HEK293 (cell line): Measurements from ENCODE around the gene CLMN.

Experiments
- CTCF ChIA-PET: fragments of 350-600 bp; formaldehyde crosslinking; extraction: SDS; loops from one replicate; lab custom pipeline; 2021; ENCODE audit warnings: antibody characterized with exemption; lab: Yijun Ruan, JAX
- POLR2A ChIA-PET: fragments of 300-600 bp; formaldehyde crosslinking; extraction: SDS; loops from one replicate; lab custom pipeline; 2020; ENCODE audit warnings: antibody characterized with exemption, inconsistent platforms; lab: Yijun Ruan, JAX
- H3K27ac ChIP-seq: fragments of 200-500 bp; sonication (Bioruptor generic); 2 replicates; pipeline ENCODE4 v1.5.1; 2014; ENCODE audit warnings: low read depth, low read length, control low read depth, inconsistent platforms; ENCODE audit errors: extremely low read depth
- H3K36me3 ChIP-seq, 2 experiments: fragments of 200-500 bp in 1 of 2; sonication (Bioruptor generic) in 1 of 2; 1 replicate in 1 of 2; 2 replicates in 1 of 2; pipeline ENCODE4 v1.5.1; 2014 to 2017; ENCODE audit warnings: inconsistent platforms in 2 of 2, low read length in 2 of 2; ENCODE audit not compliant: control insufficient read depth in 2 of 2, insufficient read depth in 1 of 2
- H3K4me1 ChIP-seq: fragments of 200-500 bp; sonication (Bioruptor generic); 2 replicates; pipeline ENCODE4 v1.5.1; 2014; ENCODE audit warnings: mild to moderate bottlenecking, low read length, inconsistent platforms; ENCODE audit not compliant: control insufficient read depth, insufficient read depth
- H3K4me3 ChIP-seq: 2 replicates; pipeline ENCODE4 v1.5.1; 2011; ENCODE audit warnings: low read depth, mild to moderate bottlenecking, control low read depth, low read length, moderate library complexity
- H3K9me3 ChIP-seq: fragments of 200-500 bp; sonication (Bioruptor generic); 2 replicates; pipeline ENCODE4 v1.5.1; 2014; ENCODE audit warnings: low read depth, low read length, inconsistent platforms; ENCODE audit not compliant: control insufficient read depth, insufficient read depth
- GLIS1 ChIP-seq: fragments of 450-650 bp; formaldehyde crosslinking; IDR thresholded peaks from 2 replicates; pipeline ENCODE4 v1.5.1; 2016; ENCODE audit warnings: missing biosample characterization, missing genetic modification characterization
- KLF9 ChIP-seq: fragments of 450-650 bp; formaldehyde crosslinking; IDR thresholded peaks from 2 replicates; pipeline ENCODE4 v1.5.1; 2016; ENCODE audit warnings: missing biosample characterization, missing genetic modification characterization, low read depth
- ZNF114 ChIP-seq: fragments of 450-650 bp; formaldehyde crosslinking; IDR thresholded peaks from 2 replicates; pipeline ENCODE4 v1.5.0; 2017; ENCODE audit warnings: missing biosample characterization, missing genetic modification characterization
- ZNF221 ChIP-seq: fragments of 450-650 bp; formaldehyde crosslinking; IDR thresholded peaks from 2 replicates; pipeline ENCODE4 v1.5.1; 2017; ENCODE audit warnings: missing biosample characterization, missing genetic modification characterization, borderline replicate concordance
- ZNF223 ChIP-seq: fragments of 450-650 bp; formaldehyde crosslinking; IDR thresholded peaks from 2 replicates; pipeline ENCODE4 v1.5.1; 2016; ENCODE audit warnings: missing biosample characterization, missing genetic modification characterization
- ZNF510 ChIP-seq: fragments of 450-650 bp; formaldehyde crosslinking; IDR thresholded peaks from 2 replicates; pipeline ENCODE4 v1.5.1; 2018; ENCODE audit warnings: mild to moderate bottlenecking, missing genetic modification characterization, missing biosample characterization; ENCODE audit not compliant: insufficient replicate concordance
- ZNF571 ChIP-seq: fragments of 450-650 bp; formaldehyde crosslinking; IDR thresholded peaks from 2 replicates; pipeline ENCODE4 v1.5.0; 2017; ENCODE audit warnings: missing biosample characterization, missing genetic modification characterization
- ZNF596 ChIP-seq: fragments of 450-650 bp; IDR thresholded peaks from 2 replicates; pipeline ENCODE4 v1.5.0; 2018; ENCODE audit warnings: missing biosample characterization, mild to moderate bottlenecking, missing genetic modification characterization, moderate library complexity
- ZNF626 ChIP-seq: fragments of 450-650 bp; sonication (Bioruptor Pico); formaldehyde crosslinking; IDR thresholded peaks from 2 replicates; pipeline ENCODE4 v1.5.1; 2018; ENCODE audit warnings: missing biosample characterization, missing genetic modification characterization, inconsistent platforms
- ZSCAN30 ChIP-seq: fragments of 450-650 bp; IDR thresholded peaks from 2 replicates; pipeline ENCODE4 v1.5.1; 2018; ENCODE audit warnings: missing biosample characterization, mild to moderate bottlenecking, missing genetic modification characterization, moderate library complexity
- TF ChIP-seq, protein P1 (sequence below): fragments of 450-650 bp; formaldehyde crosslinking; IDR thresholded peaks from 2 replicates; pipeline ENCODE4 v1.5.1; 2017; ENCODE audit warnings: missing biosample characterization, missing genetic modification characterization
- TF ChIP-seq, protein P2 (sequence below): fragments of 450-650 bp; formaldehyde crosslinking; IDR thresholded peaks from 2 replicates; pipeline ENCODE4 v1.5.1; 2016; ENCODE audit warnings: missing biosample characterization, missing genetic modification characterization
- TF ChIP-seq, protein P3 (sequence below): fragments of 450-650 bp; formaldehyde crosslinking; IDR thresholded peaks from 2 replicates; pipeline ENCODE4 v1.5.1; 2016; ENCODE audit warnings: missing biosample characterization, missing genetic modification characterization
- TF ChIP-seq, protein P4 (sequence below): fragments of 450-650 bp; formaldehyde crosslinking; IDR thresholded peaks from 2 replicates; pipeline ENCODE4 v1.5.1; 2016; ENCODE audit warnings: missing biosample characterization, missing genetic modification characterization, borderline replicate concordance
- TF ChIP-seq, protein P5 (sequence below): fragments of 450-650 bp; formaldehyde crosslinking; IDR thresholded peaks from 2 replicates; pipeline ENCODE4 v1.5.1; 2016; ENCODE audit warnings: missing biosample characterization, missing genetic modification characterization, low read depth
- TF ChIP-seq, protein P6 (sequence below): fragments of 450-650 bp; formaldehyde crosslinking; IDR thresholded peaks from 2 replicates; pipeline ENCODE4 v1.5.1; 2016; ENCODE audit warnings: missing biosample characterization, missing genetic modification characterization
- TF ChIP-seq, protein P7 (sequence below): fragments of 450-650 bp; formaldehyde crosslinking; IDR thresholded peaks from 2 replicates; pipeline ENCODE4 v1.5.1; 2016; ENCODE audit warnings: missing biosample characterization, missing genetic modification characterization

The CLMN gene

DNA sequence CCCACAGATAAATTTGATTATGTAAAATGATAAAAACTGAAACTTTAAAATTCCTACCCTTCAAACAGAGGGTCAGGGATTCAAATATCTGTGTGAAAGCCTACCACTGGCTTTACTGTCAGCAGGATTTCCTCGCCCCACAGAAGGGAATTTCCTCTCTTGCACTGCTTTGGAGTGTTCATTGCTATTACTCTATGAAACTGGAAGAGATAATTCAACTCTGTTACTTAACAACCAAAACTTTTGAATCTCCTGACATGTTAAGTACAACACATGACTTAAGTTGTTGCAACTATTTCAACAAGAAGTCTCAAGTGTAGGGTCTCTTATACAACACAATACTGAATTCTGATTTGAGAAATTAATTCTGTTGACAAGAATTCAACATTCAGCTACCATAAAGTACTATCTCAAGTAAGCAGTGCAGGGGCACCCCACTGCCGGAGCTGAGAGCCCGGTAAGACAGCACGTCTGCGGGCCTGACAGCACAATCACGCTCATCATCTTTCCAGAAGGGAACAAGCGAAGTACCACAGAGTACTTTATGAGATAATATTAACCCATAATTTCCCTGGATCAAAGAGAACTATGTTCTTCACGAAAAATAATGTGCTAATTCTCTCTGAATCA, 185.3 kb downstream of the CLMN start:
- TF ChIP-seq, protein P1, sequence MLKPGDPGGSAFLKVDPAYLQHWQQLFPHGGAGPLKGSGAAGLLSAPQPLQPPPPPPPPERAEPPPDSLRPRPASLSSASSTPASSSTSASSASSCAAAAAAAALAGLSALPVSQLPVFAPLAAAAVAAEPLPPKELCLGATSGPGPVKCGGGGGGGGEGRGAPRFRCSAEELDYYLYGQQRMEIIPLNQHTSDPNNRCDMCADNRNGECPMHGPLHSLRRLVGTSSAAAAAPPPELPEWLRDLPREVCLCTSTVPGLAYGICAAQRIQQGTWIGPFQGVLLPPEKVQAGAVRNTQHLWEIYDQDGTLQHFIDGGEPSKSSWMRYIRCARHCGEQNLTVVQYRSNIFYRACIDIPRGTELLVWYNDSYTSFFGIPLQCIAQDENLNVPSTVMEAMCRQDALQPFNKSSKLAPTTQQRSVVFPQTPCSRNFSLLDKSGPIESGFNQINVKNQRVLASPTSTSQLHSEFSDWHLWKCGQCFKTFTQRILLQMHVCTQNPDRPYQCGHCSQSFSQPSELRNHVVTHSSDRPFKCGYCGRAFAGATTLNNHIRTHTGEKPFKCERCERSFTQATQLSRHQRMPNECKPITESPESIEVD, result no peak
- TF ChIP-seq KLF9 (tag by site-specific recombination), result no peak
- no peak for TF ChIP-seq ZNF596 (tag by site-specific recombination)
- TF ChIP-seq, protein P2, sequence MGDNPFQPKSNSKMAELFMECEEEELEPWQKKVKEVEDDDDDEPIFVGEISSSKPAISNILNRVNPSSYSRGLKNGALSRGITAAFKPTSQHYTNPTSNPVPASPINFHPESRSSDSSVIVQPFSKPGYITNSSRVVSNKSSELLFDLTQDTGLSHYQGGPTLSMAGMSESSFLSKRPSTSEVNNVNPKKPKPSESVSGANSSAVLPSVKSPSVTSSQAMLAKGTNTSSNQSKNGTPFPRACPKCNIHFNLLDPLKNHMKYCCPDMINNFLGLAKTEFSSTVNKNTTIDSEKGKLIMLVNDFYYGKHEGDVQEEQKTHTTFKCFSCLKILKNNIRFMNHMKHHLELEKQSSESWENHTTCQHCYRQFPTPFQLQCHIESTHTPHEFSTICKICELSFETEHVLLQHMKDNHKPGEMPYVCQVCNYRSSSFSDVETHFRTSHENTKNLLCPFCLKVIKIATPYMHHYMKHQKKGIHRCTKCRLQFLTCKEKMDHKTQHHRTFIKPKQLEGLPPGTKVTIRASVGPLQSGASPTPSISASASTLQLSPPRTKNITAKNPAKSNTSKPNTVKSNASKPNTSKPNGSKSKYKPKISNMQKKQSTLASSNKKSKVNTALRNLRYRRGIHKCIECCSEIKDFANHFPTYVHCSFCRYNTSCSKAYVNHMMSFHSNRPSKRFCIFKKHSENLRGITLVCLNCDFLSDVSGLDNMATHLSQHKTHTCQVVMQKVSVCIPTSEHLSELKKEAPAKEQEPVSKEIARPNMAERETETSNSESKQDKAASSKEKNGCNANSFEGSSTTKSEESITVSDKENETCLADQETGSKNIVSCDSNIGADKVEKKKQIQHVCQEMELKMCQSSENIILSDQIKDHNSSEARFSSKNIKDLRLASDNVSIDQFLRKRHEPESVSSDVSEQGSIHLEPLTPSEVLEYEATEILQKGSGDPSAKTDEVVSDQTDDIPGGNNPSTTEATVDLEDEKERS (tag by site-specific recombination), result no peak
- TF ChIP-seq ZNF571 (tag by site-specific recombination), result no peak
- TF ChIP-seq ZNF114 (tag by site-specific recombination), result no peak
- TF ChIP-seq, protein P3, sequence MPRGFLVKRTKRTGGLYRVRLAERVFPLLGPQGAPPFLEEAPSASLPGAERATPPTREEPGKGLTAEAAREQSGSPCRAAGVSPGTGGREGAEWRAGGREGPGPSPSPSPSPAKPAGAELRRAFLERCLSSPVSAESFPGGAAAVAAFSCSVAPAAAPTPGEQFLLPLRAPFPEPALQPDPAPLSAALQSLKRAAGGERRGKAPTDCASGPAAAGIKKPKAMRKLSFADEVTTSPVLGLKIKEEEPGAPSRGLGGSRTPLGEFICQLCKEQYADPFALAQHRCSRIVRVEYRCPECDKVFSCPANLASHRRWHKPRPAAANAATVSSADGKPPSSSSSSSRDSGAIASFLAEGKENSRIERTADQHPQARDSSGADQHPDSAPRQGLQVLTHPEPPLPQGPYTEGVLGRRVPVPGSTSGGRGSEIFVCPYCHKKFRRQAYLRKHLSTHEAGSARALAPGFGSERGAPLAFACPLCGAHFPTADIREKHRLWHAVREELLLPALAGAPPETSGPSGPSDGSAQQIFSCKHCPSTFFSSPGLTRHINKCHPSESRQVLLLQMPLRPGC (tag by site-specific recombination), result no peak
- TF ChIP-seq ZSCAN30, result no peak
- TF ChIP-seq ZNF626, result no peak
- TF ChIP-seq ZNF223, result no peak
- ChIA-PET CTCF (no interaction called here), POLR2A (no interaction called here)
- Histone ChIP-seq H3K36me3 (peaks cover 23 to 38% of the 10 kb centered on the region in 2 experiments), H3K9me3 (no peaks in the 10 kb centered on the region), H3K27ac (no peak overlapping the region), H3K4me3 (no peak overlapping the region), H3K4me1 (peaks cover 5% of the 10 kb centered on the region; the same call in 1 of the 2 replicates)

DNA sequence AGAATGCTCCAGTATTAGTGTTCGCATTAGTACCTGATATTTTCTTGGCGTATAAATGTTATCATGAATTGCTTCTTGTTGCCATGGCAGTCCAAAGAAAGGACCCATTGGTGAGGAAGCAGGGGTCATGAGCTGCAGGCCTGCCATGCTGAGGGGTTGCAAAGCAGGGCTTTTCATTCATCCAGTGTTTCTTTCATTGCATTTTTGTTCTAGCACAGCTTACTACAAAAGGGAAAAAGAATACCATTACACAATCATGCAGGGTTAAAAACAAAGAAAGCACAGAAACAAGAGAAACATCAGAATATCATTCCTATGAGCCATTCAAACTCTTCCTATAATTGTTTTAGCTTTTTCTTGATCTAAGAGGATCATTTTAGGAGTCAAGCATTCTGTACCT, 186.4 kb downstream of the CLMN start:
- POLR2A ChIA-PET, result no interaction called here
- Histone ChIP-seq H3K27ac (no peak overlapping the region), H3K9me3 (no peaks in the 10 kb centered on the region), H3K36me3 (peaks cover 25 to 49% of the 10 kb centered on the region in 2 experiments), H3K4me3 (no peak overlapping the region), H3K4me1 (peaks cover 4% of the 10 kb centered on the region; the same call in 1 of the 2 replicates)
- CTCF ChIA-PET, result no interaction called here
- TF ChIP-seq ZNF596 (tag by site-specific recombination), result no peak
- no peak for TF ChIP-seq ZNF510 (tag by site-specific recombination)
- TF ChIP-seq, protein P4, sequence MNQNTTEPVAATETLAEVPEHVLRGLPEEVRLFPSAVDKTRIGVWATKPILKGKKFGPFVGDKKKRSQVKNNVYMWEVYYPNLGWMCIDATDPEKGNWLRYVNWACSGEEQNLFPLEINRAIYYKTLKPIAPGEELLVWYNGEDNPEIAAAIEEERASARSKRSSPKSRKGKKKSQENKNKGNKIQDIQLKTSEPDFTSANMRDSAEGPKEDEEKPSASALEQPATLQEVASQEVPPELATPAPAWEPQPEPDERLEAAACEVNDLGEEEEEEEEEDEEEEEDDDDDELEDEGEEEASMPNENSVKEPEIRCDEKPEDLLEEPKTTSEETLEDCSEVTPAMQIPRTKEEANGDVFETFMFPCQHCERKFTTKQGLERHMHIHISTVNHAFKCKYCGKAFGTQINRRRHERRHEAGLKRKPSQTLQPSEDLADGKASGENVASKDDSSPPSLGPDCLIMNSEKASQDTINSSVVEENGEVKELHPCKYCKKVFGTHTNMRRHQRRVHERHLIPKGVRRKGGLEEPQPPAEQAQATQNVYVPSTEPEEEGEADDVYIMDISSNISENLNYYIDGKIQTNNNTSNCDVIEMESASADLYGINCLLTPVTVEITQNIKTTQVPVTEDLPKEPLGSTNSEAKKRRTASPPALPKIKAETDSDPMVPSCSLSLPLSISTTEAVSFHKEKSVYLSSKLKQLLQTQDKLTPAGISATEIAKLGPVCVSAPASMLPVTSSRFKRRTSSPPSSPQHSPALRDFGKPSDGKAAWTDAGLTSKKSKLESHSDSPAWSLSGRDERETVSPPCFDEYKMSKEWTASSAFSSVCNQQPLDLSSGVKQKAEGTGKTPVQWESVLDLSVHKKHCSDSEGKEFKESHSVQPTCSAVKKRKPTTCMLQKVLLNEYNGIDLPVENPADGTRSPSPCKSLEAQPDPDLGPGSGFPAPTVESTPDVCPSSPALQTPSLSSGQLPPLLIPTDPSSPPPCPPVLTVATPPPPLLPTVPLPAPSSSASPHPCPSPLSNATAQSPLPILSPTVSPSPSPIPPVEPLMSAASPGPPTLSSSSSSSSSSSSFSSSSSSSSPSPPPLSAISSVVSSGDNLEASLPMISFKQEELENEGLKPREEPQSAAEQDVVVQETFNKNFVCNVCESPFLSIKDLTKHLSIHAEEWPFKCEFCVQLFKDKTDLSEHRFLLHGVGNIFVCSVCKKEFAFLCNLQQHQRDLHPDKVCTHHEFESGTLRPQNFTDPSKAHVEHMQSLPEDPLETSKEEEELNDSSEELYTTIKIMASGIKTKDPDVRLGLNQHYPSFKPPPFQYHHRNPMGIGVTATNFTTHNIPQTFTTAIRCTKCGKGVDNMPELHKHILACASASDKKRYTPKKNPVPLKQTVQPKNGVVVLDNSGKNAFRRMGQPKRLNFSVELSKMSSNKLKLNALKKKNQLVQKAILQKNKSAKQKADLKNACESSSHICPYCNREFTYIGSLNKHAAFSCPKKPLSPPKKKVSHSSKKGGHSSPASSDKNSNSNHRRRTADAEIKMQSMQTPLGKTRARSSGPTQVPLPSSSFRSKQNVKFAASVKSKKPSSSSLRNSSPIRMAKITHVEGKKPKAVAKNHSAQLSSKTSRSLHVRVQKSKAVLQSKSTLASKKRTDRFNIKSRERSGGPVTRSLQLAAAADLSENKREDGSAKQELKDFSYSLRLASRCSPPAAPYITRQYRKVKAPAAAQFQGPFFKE, result no peak
- TF ChIP-seq, protein P5, sequence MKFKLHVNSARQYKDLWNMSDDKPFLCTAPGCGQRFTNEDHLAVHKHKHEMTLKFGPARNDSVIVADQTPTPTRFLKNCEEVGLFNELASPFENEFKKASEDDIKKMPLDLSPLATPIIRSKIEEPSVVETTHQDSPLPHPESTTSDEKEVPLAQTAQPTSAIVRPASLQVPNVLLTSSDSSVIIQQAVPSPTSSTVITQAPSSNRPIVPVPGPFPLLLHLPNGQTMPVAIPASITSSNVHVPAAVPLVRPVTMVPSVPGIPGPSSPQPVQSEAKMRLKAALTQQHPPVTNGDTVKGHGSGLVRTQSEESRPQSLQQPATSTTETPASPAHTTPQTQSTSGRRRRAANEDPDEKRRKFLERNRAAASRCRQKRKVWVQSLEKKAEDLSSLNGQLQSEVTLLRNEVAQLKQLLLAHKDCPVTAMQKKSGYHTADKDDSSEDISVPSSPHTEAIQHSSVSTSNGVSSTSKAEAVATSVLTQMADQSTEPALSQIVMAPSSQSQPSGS (tag by site-specific recombination), result no peak
- TF ChIP-seq GLIS1 (tag by site-specific recombination), result no peak
- TF ChIP-seq, protein P6, sequence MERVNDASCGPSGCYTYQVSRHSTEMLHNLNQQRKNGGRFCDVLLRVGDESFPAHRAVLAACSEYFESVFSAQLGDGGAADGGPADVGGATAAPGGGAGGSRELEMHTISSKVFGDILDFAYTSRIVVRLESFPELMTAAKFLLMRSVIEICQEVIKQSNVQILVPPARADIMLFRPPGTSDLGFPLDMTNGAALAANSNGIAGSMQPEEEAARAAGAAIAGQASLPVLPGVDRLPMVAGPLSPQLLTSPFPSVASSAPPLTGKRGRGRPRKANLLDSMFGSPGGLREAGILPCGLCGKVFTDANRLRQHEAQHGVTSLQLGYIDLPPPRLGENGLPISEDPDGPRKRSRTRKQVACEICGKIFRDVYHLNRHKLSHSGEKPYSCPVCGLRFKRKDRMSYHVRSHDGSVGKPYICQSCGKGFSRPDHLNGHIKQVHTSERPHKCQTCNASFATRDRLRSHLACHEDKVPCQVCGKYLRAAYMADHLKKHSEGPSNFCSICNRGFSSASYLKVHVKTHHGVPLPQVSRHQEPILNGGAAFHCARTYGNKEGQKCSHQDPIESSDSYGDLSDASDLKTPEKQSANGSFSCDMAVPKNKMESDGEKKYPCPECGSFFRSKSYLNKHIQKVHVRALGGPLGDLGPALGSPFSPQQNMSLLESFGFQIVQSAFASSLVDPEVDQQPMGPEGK (tag by site-specific recombination), result no peak
- TF ChIP-seq ZNF221 (tag by site-specific recombination), result no peak
- TF ChIP-seq, protein P7, sequence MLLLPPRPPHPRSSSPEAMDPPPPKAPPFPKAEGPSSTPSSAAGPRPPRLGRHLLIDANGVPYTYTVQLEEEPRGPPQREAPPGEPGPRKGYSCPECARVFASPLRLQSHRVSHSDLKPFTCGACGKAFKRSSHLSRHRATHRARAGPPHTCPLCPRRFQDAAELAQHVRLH (tag by site-specific recombination), result no peak
